Measurements from ENCODE around the gene PRKCH.

The PRKCH gene

GRCh38 chr14:61569308-61569707, 247.9 kb downstream of the PRKCH start:
- DNase-seq (ENCODE audit: low spot score) = no peak

DNA sequence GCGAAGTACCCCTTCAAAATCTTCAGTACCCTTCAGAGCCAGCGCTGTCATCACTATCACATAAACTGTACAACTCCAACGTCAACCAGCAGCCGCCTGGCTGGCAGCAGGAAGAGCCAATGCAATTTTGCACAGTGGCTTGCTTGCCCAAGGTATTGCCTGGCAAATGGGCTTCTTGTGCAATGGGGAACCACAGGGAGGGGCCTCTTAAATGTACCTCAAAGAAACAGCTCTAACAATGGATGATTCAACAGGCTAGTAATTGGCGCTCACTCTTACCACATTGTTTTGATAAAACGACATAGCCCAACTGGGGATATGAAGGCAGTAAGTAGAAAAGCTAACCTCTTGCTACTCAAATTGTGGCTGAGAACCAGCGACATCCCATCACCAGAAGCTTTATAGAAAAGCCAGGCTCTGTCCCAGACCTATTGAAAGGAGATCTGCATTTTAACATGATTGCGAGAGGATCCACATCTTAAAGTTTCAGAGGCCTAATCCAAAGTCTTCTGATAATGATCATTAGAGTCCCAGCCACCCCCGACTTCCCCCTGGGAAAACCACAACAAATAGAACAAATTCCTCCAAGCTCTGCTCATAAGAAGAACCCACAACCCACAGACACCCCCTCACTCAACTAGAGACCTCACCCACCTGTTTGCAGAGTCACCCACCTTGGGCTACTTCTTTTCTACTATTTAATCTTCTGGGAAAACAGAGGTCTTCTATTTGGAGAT, 248.6 kb downstream of the PRKCH start:
- peak; percentile 41 for DNase-seq (ENCODE audit: low spot score)

GRCh38 chr14:61570549-61571290, 249.3 kb downstream of the PRKCH start:
- DNase-seq (ENCODE audit: low spot score) = no peak

DNA sequence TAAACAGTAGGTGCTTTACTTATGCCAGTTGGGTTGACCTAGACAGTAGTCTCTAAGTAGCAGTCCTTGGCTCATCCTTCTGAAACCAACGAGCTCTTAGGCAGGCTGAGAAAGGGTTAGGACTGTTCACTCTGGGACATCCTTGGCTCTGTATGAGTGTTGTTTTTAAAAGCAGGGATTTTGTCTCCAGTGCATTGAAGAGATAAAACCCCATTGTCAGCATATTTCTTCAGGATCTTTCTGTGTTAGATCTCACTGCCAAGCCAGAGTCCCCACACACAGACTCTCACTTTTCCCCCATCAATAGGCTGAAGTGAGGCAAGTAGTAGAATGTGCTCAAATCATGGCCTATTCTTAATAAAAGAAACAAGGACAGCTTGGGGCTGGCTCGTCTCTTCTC, 250.5 kb downstream of the PRKCH start:
- DNase-seq (ENCODE audit: low spot score) = no peak

GRCh38 chr14:61573321-61573720, 251.9 kb downstream of the PRKCH start:
- no peak for DNase-seq (ENCODE audit: low spot score)

DNA sequence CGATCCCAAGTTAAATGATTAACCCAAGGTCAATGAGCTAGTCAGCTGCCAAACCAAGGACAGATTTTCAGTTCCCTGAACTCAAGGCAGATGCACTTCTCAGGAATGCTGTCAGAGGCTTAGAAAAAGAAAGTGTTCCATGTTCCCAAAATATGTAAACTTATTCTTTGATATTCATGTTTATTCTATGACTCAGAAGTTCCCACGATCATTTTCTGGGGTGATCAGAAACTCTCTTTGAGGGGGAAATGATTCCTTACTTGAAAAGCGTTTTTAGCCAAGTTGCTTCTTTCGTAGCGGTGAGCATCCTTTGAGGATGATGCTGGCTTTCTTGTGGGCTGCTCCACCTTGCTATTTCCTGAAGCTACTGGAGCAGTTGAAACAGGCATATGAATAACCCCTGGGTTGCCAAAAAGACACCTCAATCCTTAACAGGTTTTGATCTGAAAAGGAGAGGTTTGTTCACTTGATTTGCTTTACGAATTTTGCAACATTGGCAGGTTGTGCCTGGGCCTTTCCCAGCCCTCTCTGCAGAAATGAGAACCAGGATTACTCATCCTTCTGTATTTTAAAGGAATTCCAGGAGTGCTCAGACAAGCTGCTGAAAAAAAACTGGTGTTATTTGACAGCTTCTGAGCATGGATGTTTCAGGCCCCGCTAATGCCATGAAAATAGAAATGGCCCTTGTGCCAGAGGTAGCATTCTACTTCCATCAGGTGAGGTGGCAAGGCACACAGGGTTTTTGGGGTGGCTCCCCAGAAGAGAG, 252.6 kb downstream of the PRKCH start:
- DNase-seq (ENCODE audit: low spot score) = peak; percentile 50

- DNase-seq (ENCODE audit: low spot score) = no peak
Measured at GRCh38 chr14:61574514-61574807, 253.1 kb downstream of the PRKCH start.

- DNase-seq (ENCODE audit: low spot score) = no peak
Measured at GRCh38 chr14:61575126-61575525, 253.7 kb downstream of the PRKCH start.

DNA sequence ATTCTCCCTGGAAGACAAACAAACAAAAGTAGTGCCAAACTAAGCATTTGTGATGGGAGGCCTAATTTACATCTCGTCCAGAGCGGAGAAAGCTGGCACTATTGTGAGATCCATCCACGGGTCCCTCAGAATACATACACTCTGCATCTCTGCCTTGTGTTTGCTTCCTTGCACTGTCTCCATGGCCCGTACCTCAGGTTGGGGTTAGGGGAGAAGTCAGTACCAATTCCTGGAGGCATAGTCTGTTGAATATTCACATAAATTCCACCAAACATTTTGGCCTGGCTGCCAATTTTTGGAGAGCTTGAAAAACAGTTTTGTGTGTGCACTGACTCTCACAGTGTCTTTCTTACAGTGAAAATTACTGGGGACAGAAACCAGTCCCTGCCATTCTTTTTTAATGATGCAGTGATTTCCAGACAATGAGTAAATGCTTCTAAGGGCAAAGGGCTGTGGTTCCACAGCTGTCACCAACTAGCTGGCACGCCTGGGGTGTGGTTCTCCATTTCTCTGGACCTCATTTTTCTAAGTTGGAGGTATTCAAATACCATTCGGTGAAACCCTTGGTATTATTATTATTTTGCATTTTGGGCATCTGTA, 254.3 kb downstream of the PRKCH start:
- peak; percentile 45 for DNase-seq (ENCODE audit: low spot score)

- no peak for DNase-seq (ENCODE audit: low spot score)
Measured at GRCh38 chr14:61577506-61577931, 256.1 kb downstream of the PRKCH start.

DNA sequence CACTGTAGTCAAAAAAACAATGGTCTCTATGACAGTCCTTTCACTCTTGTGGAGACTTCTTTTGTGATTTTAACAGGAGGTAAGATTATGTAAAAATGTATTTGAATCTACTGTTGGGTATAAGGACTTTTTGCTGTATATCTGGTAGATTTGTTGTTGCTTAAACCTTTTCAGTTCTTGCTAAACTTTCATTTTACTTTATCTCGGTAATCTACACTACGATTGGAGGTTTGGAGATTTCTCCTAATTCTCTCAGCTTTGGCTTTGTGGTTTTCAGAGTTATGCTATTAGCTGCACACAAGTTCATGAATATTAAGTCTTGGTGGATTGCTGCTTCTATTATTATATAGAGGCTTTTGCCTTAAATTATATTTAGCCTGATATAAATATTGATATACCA, 257.4 kb downstream of the PRKCH start:
- DNase-seq (ENCODE audit: low spot score) = no peak

- DNase-seq (ENCODE audit: low spot score) = no peak
Measured at GRCh38 chr14:61581340-61581739, 260.0 kb downstream of the PRKCH start.

DNA sequence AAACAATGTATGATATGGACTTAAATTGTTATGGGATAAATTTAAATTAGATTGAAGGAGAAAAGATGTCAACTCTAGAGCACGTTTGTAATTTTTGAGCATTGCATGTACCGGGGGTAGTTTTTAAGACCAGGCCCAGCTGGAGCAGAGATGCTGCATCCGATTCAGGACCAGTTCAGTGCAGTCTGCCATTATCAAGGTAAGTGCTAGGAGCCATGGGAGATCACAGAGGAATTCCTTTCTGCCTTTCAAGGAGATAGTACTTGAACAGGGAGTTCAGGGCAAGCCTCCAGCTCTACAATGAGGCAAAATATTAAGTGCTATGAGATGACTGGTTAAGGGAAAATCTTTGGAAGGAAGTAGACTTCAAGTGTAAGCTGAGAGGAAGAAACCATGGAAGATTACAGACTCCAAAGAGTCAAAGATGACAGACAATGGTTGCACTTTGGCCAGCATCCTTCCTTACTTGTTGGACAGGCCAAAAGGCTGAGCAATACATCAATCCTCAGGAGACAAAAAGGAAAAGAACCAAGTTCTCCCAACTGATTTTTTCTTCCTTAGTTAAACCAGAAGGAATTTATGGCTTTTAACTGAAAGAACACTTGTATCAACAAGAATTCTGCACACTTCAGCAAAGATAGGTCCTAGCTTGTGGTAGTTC, 260.7 kb downstream of the PRKCH start:
- no peak for DNase-seq (ENCODE audit: low spot score)

DNA sequence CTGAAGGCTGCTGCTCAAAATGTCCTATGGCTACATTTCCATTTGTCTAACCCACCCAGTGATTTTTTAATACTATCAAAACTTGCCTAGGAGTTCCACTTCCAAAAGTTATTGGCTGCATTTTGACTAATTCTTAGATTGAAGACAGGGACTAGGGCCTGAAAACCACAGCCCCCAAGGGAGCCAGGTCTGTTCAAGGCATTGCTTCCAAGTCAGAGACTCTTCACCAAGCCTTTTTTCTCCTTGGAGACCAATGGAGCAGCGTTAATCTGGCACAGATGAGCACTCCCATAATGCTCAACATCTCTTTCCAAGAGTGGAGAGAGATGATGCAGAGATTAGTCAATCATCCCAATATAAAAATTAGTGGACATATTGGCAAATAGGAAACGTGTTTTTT, 261.4 kb downstream of the PRKCH start:
- DNase-seq (ENCODE audit: low spot score) = peak; percentile 35

DNA sequence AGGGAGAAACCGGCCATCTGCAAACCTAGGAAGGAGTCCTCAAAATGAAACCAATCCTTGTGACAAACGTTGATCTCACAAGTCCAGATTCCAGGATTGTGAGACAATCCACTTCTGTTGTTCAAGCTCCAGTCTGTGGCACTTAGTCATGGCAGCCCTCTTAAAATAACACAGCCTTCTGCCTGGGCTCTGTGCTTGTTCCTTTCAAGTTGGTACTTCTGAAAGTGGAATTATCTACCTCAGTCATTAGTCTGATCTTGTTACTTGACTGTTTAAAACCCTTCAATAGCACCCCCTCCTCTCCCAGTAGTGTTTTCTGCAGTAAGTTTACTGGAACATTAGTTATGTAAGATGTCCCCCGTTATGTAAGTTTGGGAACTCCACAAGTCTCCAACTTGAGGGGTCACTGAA, 263.0 kb downstream of the PRKCH start:
- DNase-seq (ENCODE audit: low spot score) = peak; percentile 66

GRCh38 chr14:61585598-61586543, 264.5 kb downstream of the PRKCH start:
- DNase-seq (ENCODE audit: low spot score) = no peak

DNA sequence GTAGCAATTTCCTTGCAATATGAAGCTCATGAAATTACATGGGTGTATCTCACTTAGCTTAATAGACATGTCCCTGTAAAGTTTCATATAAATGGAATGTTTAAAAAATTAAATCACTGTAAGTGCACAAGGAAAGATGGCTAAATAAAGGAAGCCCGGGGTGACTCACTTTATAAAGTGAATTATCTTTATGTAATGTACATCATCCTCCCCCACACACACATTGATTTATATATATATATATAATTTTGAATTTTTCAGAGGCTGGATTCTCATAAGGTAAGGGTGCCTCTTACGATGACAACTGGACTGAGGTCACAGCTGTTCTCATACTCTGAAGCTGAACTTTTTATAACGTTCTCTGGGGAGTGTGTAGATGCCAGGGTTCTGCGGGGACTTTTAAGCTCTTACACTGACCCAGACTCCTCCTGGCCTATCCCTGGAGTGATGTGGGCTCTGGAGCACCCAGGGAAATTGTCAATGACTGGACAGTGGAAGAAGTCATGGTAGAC, 265.2 kb downstream of the PRKCH start:
- DNase-seq (ENCODE audit: low spot score) = no peak

DNA sequence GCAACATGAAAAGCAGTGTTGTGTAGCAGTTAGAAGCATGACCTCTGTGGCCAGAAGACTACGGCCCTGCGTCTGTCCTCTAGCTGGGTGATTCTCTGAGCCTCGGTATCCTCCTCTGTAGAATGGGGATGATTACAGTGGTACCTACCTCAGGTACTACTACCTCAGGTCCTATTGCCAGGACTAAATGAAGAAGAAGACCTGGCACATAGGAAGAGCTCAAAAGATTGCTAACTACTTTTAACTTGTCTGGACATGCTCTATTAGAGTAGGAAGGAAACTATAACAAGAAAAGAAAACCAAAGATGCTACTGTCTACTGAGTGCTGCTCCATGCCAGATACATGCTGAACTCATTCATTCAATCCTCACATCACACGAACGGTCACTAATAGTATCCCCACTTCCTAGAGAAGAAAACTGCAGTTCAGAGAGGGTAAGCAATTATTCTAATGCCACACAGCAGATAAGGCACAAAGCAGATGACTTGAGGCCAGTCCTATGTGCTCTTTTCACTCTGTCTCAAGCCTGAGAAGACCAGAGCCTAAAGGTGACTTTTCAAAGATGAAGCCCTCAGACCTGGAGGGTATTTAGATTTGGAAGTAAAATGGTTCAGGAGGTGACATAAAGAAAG, 265.8 kb downstream of the PRKCH start:
- no peak for DNase-seq (ENCODE audit: low spot score)

DNA sequence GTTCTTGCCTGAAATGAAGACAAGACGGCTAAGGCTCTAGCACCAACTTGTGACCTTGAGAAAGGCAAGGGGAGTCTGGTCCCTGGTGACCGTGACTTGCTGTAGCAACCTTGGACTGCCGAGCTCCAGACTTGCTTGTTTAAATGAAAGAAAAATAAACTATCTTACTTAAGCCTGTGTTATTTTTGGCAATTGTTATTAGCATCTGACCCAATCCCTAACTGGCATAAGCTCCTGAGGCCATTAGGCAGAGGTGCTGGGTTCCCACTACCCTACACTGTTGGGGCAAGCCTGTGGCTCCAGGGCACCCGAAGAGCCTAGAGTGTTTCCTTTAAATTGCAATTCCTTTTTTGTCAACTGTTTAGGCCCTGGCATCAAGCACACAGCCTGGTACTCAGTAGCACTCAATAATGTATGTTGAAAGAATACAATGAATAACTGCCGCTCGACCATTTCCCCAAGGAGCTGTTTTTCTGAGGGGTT, 267.1 kb downstream of the PRKCH start:
- no peak for DNase-seq (ENCODE audit: low spot score)

Data from AG08395 (cell line).